ENCODE data around the gene PLCB1.

The PLCB1 gene

DNA sequence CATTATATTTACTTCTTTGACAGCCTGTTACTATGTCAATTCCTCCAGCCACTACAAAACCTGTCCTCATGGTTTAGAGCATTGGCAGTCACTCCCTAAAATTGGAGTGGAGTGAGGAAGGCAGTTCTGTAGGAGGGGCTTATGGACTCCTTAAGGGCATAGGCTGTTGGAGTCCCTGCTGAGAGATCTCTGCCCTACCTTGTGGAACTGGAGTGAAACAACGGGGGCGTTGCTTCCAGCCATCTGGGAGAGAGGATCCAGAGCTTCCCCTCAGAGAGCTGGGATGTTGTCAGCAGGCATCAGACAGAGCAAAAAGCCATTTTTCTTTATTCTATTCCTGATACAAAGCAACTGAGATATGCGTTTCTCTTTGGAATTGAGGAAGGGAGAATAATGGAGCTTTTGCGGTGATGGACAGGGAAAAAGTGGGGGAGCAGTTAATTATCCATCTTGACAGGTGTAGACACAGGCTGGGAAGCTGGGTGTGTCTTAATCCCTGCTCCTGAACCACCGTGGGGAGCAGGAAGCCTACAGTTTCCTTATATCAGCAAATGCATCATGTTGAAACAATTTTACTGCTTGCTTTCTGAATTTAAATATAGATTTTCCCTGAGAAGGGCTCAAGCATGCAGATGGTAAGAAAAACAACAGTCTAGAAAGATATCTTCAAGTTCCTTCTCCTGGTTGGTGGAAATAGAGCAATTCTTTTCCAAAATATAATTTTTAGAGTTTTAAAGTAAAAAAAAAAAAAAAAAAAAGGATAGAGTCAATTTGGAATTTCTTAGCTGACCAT is 402.5 kb downstream of the PLCB1 start:
- no peak for DNase-seq (ENCODE audit: low spot score)

DNA sequence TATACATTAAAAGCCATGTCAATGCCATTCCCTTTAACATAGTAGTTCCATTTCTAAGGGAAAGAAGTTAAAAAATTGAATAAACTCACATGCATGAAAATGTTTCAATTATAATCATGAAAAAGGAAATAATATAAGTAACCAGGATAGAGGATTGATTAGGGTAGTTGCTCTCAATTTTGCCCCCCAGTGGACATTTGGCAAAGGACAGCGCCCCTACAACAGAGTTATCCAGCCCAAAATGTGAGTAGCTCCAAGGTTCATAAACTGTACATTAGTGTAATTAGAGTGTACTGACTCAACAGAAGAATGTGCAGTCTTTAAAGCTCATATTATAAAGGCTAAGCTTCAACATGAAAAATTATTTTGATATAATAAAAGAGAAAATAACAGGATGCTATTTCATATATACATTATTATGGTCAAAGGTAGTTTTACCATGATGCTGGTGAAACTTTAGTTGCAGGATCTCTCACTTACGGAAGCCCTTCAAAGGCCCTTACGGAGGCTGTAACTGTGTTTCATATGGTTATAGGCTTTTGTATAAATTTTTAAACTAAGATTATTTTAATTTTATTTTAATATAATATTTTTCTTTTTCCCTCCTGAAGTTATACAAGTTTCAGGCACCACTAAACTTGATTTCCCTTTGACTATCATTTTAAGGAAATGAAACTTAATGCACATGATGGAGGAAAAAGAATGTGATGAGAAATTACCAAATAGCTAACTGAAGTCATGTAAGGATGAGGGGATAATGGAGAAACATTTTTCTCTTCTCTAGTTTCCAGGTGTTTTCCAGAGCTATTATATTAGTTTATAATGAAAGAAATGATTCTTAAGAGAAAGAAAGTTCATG is 403.6 kb downstream of the PLCB1 start:
- FAIRE-seq (no peak), DNase-seq (ENCODE audit: low spot score) (no peak)

More for the DNA sequence above, 402.5 kb downstream of the PLCB1 start:
- FAIRE-seq: no peak

DNA sequence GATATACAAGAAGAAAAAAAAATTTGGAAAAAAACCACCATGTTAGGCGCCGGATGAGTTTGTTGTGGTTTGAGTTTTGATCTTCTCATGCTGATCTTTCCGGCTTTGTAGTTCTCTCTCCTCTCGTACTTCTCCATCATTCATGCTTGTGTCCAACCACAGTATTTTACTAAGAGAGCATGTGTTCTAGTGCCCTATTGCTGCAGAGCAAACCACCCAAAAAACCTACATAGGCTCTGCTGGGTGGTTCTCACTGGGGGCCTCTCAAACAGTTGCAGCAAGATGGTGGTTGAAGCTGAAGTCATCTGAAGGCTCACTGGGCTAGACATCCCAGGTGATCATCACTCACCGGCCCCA is 404.2 kb downstream of the PLCB1 start:
- DNase-seq (ENCODE audit: low spot score): no peak
- no peak for FAIRE-seq

DNA sequence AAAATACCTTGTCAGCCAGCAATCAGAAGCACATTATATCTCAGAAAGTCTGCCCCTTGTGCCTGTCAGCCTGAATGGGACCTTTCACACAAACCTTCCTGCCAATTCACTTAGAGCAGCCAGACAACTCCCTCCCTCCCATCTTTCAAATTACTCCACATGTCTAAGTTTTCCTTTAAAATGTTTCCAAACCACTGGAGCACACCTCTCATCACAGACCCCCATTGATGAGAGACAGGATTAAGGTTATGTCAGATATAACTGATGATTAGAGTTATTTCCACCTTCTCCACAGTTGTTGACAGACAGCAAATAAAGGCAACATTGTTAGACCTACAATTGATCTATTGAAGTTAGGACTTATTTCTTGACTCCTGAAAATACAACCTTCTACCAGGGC is 408.4 kb downstream of the PLCB1 start:
- FAIRE-seq (no peak), DNase-seq (ENCODE audit: low spot score) (no peak)

DNA sequence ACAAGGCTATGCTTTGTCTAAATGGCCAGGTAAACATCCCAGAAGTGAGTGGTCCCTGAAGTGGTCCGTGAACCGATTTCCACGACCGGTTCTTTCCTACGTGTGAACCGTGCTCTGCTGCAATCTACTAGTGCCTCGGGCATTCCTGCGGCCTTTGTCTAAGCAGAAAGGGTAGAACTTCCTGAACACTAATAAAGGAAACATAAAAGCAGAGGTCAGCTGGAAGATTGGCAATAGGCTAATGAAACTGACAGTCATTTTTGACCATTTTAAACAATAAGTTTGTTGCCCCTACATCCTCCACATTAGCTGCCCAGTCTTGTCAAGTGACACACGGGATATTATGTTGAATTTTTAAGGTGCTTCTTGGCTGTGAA is 410.0 kb downstream of the PLCB1 start:
- FAIRE-seq (no peak), DNase-seq (ENCODE audit: low spot score) (no peak)

DNA sequence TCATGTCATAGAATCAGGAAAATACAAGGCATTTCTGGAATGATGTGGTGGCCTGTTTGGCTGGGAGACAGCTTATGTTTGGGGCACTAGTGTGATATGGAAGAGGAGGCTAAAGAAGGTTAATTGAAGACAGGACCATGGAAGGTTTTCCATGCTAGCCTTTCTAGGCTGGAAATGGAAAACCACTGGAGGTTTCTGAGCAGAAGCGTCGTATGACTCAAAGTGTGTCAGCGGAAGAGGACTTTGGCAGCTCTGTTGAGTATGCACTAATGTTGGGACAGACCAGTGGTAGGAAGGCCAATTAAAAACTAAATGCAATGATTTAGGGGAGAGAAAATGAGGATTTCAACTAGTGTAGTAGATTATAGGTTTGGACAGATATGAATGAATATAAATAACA is 413.1 kb downstream of the PLCB1 start:
- no peak for FAIRE-seq
- no peak for DNase-seq (ENCODE audit: low spot score)

DNA sequence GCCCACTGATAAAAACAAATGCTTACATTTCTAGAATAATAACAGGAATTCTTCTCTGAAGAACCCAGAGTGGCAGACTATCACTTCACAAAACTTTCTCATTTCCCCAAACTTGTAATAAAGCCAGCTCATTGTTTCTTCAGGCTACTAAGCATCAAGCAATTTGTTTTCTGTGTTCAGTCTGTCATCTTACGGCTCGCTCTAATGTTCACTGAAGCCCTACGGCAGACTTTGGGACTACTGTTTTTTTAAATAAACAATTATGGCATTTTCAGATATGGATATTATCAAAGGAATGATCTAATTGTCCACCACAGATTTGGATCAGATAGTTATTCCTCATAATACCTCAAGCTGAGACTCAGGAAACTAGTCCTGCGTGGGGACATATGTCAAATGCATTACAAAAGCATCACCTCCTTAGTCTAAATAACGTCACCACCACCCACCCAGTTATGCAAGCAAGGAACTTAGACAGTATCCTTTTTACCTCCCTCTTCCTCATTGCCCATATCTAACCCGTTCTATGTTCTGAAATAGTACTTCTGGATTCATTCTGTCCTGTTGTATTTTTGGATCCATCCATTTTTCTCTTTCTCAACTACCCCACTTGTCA is 415.1 kb downstream of the PLCB1 start:
- DNase-seq (ENCODE audit: low spot score) (no peak), FAIRE-seq (no peak)

DNA sequence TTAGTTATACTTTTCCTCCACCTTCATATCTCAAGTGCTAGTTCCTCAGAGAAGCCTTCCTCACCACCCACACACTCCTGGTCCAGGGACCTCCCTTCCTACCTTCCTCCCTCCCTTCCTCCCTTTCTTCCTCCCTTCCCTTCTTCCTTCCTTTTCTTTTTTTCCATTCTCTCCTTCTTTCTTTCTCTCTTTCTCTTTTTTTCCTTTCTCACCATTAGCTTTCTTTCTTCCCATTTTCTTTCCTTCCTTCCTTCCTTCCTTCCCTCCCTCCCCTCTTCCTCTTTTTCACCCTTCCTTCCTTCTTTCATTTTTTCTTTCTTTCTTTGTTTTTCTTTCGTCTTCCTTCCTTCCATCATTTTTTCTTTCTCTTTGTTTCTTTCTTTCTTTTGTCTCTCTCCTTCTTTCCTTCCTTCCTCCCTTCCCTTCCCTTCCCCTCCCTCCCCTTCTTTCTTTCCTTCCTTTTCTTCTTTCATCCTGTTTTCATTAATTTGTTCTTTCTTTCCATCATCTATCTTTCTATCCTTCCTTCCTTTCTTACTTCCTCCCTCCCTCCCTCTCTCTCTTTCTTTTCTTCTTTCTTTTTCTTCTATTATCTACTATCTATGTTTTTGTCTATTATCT is 416.0 kb downstream of the PLCB1 start:
- FAIRE-seq: no peak
- no peak for DNase-seq (ENCODE audit: low spot score)

DNA sequence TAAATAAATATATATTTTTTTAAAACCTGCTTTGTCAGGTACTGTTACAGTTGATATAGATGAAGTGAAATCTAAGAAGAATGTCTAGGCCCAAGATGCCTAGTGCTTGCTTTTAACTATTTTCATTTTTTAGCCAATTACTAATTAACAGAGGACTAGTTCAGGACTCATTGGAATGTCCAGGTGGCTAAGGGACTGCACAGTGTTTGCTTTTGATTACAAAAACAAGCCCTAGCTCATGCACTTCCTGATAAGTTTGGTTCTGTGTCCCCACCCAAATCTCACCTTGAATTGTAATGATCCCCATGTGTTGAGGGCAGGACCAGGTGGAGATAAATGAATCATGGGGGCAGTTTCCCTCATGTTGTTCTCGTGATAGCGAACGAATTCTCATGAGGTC is 417.1 kb downstream of the PLCB1 start:
- no peak for DNase-seq (ENCODE audit: low spot score)
- FAIRE-seq: no peak

DNA sequence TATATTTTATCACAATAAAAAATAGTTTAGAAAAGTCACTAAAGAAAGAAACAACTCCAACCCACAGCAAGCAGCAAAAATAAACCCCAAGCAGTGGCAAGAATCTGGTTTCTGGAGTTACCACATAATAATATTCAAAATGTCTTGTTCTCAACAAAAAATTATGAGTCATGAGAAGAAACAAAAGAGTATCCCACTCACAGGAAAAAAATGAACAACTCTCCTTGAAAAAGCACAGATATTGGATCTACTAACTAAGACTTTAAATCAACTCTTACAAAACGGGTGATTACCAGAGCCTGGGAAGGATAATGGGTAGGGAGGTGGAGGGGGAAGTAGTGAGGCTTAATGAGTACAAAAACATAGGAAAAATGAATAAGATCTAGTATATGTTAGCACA is 425.6 kb downstream of the PLCB1 start:
- no peak for FAIRE-seq
- DNase-seq (ENCODE audit: low spot score): no peak

DNA sequence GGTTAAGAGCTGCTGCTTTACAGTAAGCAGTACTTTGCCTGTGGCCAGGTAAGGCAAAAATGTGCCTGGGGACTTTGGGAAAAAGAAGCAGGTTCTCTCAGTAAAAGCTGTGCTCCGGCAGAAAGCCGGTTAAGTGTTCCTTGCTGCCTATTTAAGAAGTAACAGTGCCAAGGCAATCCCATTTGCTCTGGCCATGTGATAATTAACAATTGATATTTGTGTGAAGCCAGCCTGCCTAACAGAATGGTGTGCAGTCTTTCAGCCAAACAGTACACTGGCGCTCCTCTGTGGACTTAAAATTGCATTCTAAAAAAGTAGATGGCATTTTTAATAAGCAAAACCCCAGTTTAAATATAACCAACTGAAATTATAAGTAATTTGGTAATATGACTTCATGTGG is 430.3 kb downstream of the PLCB1 start:
- FAIRE-seq (no peak), DNase-seq (ENCODE audit: low spot score) (no peak)

DNA sequence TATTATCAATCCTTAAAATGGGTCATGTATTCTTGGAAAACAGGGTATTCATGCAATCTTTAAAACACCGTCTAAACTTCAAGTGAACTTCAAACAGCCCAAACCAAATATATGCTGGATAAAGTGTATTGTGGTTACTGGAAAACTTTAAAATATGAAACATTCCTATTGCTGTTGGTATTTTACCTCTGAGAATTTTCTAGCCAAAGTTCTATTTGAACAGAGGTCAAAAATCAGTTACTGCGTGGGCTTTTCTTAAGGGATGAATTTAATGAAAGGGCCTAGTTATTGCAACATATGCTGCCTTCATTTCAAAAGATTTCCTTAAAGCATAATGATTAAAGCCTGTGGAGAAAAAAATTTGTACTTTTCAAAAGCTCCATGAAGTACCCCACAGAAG is 436.0 kb downstream of the PLCB1 start:
- no peak for FAIRE-seq
- DNase-seq (ENCODE audit: low spot score): no peak

DNA sequence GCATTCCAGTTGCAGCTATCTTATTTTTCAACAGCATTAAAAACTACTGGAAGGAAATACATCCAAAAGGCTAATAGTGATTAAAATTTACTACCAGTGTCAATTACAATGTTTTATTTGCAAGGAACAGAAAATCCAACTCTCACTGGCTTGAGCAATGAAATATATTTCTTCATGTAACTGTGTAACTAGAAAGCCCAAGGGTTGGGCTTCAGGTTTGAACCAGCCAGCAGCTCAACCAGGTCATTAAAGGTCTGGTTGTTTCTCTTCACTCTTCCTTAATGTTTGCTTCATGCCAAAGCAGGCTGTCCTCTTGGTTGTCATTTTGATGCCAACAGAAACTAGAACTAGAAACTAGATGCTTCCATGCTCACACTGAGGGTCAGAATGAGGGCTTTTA is 437.7 kb downstream of the PLCB1 start:
- FAIRE-seq: no peak
- DNase-seq (ENCODE audit: low spot score): no peak

DNA sequence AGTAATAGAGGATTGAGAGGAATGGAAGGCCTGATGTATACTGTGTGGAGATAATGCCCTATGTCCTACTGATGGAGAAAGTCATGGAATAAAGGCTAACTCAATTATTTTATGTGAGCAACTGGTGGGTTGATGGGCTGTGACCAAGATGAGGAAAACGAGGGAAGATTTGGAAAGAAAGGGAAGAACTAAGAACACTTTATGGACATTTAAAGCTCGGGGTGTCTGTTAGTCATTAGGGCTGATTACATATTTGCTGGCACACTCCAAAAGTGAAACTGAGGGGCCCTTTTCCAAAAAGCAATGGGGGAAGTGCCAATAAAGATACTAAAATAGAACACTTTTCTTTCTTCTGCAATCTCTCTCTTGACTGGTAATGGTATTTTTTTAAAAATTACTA is 439.5 kb downstream of the PLCB1 start:
- FAIRE-seq (no peak), DNase-seq (ENCODE audit: low spot score) (no peak)

DNA sequence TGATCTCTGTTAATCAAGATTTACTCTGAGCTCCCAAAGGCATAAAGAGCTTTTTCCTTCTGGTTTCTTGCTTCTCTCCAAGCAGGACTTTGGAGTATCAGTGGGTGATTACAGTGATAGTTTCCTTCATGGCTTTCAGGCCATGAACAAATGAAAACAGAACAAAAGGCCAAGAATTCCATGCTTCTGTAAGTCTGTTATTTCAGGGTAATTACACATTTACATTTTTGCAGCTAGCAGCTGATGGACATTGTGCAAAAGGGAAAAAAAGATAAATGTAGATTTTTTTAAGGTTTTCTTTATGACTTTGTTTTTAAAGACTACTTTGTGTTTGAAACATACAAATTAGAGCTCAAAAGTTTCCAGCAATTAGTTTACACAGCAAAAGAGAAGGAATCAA is 441.6 kb downstream of the PLCB1 start:
- DNase-seq (ENCODE audit: low spot score): no peak
- no peak for FAIRE-seq

DNA sequence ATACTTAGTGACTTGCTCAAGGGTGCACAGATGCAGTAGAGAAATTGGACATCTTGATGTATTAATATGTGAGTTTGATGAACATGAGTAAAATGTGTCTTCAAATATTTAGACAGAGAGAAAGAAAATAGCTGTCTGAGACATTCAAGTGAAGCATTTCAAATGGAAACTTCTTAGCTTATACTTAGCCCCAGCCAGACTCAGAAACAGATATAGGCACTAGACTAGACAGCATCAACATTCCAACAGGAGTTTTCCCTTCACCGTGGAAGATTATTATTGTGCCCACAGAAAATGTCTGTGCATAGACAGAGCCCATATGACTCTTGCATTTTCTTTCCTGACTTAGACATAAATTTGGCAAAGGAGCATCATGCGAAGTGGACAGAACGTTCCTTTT is 443.0 kb downstream of the PLCB1 start:
- no peak for FAIRE-seq
- no peak for DNase-seq (ENCODE audit: low spot score)

DNA sequence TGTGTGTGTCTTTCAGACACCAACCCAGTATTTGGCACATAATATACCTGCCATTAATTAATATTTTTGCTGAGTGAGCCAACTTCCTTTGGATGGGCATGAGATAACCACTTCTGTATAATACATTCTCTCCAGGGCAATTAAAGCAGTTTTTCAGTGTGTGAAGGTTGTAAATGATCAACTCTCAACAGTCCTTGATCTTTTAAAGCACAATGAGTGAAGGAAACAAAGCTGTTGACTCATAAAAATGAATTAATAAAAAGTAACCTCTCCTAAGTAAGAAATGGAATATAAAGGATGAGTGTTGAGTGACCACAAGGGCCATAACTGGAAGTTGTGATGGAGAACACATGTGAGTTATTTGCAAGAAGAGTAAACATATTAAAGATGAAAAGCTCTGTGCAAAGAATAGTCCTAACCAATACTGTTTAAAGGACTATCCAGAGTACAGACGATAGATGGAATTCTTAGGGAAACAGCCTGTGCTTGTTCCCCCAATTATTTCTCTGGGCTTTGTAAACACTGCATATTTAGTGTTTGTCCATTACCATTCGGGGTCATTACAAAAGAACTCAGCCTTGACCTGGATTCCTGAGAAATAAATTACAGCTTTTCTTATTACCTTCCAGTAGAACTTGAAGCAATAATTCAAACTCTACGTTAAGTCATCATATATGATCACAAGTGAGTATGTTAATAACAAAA is 446.2 kb downstream of the PLCB1 start:
- DNase-seq (ENCODE audit: low spot score) (no peak), FAIRE-seq (no peak)

DNA sequence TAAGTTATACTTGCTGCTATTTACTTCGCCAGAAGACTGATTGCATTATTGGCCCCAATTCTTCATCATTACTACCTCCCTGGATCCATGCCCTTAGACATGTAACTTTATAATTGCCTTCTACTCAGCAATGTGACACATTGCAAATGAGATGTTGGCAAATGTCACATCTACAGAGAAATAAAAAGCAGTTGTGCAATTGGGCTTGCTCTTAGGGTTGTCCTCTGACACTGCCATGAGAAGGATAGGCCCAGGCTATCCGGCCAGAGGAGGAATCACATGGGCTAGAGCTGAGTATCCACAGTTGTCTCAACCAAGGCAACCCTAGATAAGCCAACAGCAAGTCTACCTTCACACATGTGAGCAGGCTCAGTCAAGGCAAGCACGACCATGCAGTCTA is 447.0 kb downstream of the PLCB1 start:
- no peak for DNase-seq (ENCODE audit: low spot score)
- FAIRE-seq: no peak

DNA sequence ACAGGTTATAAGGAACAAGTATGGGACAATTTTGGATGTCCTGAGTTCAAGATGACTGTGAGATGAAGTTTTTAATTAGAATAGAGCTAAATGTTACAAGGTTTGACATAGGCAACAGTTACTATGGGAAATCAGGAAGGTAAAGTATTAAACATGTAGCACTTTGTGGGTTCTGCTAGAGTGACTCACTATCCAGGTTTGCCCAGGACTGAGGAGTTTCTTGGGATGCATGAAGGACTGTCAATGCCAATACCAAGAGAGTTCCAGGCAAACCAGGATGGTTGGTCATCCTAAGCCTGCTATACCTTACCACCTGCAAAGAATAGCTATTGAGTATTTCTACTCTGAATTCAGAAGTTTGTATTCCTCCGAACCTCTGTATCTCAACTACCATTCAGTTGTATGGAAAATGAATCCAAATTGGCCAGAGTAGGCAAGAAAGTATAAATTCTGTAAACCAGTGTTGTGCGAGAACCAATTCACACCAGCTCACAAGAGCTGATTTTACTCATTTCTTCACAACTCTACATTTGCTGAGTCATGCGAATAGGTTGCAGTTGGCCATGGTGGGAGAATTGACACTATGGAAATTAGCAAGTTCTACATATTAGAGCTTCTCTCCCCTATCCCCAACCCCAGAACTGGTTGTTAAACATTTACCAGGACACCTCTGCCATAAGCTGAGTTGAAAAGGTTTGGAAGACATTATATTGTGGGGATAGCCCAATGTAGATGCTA is 449.5 kb downstream of the PLCB1 start:
- FAIRE-seq (no peak), DNase-seq (ENCODE audit: low spot score) (no peak)

DNA sequence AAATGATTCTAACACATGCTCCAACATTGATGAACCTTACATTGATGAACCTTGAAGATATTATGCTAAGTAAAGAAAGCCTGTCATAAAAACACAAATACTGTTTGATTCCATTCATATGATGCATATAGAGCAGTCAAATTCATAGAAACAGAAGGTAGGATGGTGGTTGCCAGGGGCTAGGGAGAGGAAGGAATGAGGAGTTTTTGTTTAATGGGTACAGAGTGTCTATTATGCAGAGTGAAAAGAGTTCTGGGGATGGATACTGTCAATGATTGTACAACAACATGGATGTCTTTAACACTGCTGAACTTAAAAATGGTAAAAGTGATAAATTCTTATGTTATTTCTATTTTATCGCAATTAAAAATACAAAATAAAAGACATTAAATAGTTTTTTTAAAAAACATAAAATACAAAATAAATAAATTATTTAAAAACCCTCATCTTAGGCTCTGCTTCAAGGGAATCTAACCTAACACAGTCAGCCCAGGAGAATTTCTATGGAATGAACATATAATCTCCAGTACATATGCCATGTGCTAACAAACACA is 451.0 kb downstream of the PLCB1 start:
- DNase-seq (ENCODE audit: low spot score) (no peak), FAIRE-seq (no peak)

All from RCC 7860 (cell line).